Small intestine (tissue), 7 donors: ENCODE measurements around the gene ERG. TPM values are rescaled to one million over a fixed set of nuclear protein-coding genes. Genes with fewer than 3 reads are reported as not detected.
A peak's percentile ranks its signal among the peaks of the same experiment; 100 is the strongest.

Source experiments
- DNase-seq, 2 donors: peaks; one replicate each; pipeline versions ENCODE4 v3.0.0 to v3.0.0-alpha.2; 2013
- FAIRE-seq: peaks from 2 replicates; lab custom pipeline; 2012; peaks lifted over from hg19 to GRCh38; lab: Jason Lieb, UNC
- H3K27ac ChIP-seq, 3 donors: one replicate each; pipeline ENCODE4 v1.5.1; 2013; ENCODE audit warnings: low read length in 2 of 3, mild to moderate bottlenecking in 2 of 3, control low read depth in 1 of 3, inconsistent platforms in 1 of 3, low read depth in 1 of 3, moderate library complexity in 1 of 3
- H3K27me3 ChIP-seq, 3 donors: one replicate each; pipeline ENCODE4 v1.6.1; 2013; ENCODE audit warnings: low read length in 3 of 3, inconsistent platforms in 1 of 3; ENCODE audit not compliant: control insufficient read depth in 3 of 3, insufficient read depth in 3 of 3
- H3K36me3 ChIP-seq, 3 donors: one replicate each; pipeline ENCODE4 v1.6.1; 2013; ENCODE audit warnings: low read length in 3 of 3, inconsistent platforms in 1 of 3, low read depth in 1 of 3, mild to moderate bottlenecking in 1 of 3, moderate library complexity in 1 of 3; ENCODE audit not compliant: control insufficient read depth in 3 of 3, insufficient read depth in 2 of 3
- H3K4me1 ChIP-seq, 3 donors: one replicate each; pipeline ENCODE4 v1.6.1; 2013; ENCODE audit warnings: low read length in 2 of 3, inconsistent platforms in 1 of 3, low read depth in 1 of 3, mild to moderate bottlenecking in 1 of 3, moderate library complexity in 1 of 3; ENCODE audit not compliant: control insufficient read depth in 3 of 3, insufficient read depth in 2 of 3
- H3K4me3 ChIP-seq, 3 donors: one replicate each; pipeline ENCODE4 v1.5.1; 2013; ENCODE audit warnings: low read length in 3 of 3, control low read depth in 1 of 3, inconsistent platforms in 1 of 3, low read depth in 1 of 3, mild to moderate bottlenecking in 1 of 3, moderate library complexity in 1 of 3
- H3K9me3 ChIP-seq, 2 donors: one replicate each; pipeline ENCODE4 v1.6.1; 2013; ENCODE audit warnings: low read depth in 1 of 2, low read length in 1 of 2; ENCODE audit not compliant: control insufficient read depth in 2 of 2, insufficient read depth in 1 of 2
- WGBS, 3 donors: extraction: QIAGEN DNeasy Blood & Tissue Kit; methylation state at CpG; one replicate each; pipeline ENCODE4 v1.1.7; 2013; 5-methylcytosine and 5-hydroxymethylcytosine counted together
- polyA plus RNA-seq, 4 donors: library from polyadenylated mRNA; stranded (reverse) in 3 of 4; unstranded in 1 of 4; fragments of 200-250 nt in 3 of 4; fragments of 120-200 nt in 1 of 4; gene quantifications; one replicate each; pipeline versions ENCODE4 v1.2.1 to v1.2.3, GENCODE V29; 2013
- donor health status: healthy with polysubstance abuse.
- donor health status: control.
- donor health status: control.
- donor health status: Bipolar disorder and iron deficiency.
- donor health status: healthy.

The ERG gene
- polyA plus RNA-seq, 4 donors = 0.22 to 10.8 (median 3.4) TPM

DNA sequence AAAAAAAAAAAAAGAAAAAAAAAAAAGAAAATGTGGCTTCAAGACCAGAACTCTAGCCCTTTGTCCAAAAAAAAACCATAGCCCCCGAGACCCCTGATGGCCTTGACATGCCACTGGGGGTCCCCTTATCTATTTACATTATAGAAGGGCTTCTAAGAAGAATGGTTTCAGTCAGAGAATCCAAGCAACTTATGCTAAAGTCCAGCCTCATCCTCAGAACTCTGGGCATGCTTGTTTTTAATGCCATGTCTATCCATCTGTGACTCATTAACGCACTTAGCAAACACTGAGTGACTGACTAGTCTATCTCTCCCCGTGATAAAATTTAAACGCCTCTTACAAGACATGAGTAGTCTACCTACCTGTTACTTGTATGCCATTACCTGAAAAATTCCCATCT lies 29.3 kb downstream of the ERG start:
- DNase-seq = peak; percentile 9 to 41
- Histone ChIP-seq H3K4me1 (no peaks in the 10 kb centered on the region), H3K27ac (no peak overlapping the region), H3K9me3 (no peaks in the 10 kb centered on the region), H3K4me3 (no peak overlapping the region), H3K27me3 (no peaks in the 10 kb centered on the region), H3K36me3 (no peaks in the 10 kb centered on the region)
- 15 to 52% (median 42%) methylated on average over 4 of the region's 4 CpGs for WGBS, 3 donors
- FAIRE-seq = no peak

DNA sequence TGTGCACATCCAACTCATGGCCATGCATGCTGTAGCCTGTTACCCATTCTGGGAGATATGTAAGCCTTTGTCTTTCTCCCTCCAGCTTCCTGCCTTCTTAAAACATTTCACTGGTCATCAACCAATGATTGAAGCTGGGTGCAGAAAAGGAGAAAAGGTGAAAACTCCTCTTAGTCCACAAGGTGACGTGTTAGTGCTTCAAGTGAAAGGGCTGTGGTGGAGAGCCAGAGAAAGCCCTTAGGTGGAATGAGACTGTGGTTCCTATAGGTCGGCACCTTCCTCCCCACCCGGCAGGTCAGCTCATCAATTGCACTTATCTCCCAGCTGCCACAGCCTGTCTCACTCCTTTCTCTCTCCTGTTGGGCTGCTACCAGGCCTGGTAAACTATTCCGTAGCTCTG lies 30.4 kb downstream of the ERG start:
- Histone ChIP-seq H3K9me3 (no peaks in the 10 kb centered on the region), H3K27ac (no peak overlapping the region), H3K4me3 (no peak overlapping the region), H3K4me1 (no peaks in the 10 kb centered on the region), H3K27me3 (no peaks in the 10 kb centered on the region), H3K36me3 (no peaks in the 10 kb centered on the region)
- FAIRE-seq = no peak
- 66 to 80% (median 74%) methylated on average over 4 of the region's 4 CpGs for WGBS, 3 donors
- DNase-seq = no peak

DNA sequence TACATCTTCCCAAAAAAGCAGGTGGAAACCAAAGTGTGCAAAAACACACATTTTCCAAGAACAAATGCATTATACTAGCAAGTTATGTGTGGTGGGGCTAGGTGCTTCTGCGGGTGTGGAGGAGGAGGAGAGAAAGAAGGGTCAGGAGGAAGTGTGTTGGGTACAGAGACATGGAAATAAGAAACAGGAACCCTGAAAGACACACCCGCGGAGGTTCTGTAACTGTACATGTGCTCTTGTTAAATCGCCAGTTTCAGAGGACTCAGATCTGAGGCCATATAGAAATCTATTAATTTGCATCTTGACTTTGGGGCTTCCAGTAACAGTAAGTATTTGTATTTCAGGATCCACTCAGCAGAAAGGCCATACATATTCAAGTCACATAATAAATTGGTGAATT lies 30.9 kb downstream of the ERG start:
- Histone ChIP-seq H3K36me3 (no peaks in the 10 kb centered on the region), H3K27ac (no peak overlapping the region), H3K27me3 (no peaks in the 10 kb centered on the region), H3K4me1 (no peaks in the 10 kb centered on the region), H3K4me3 (no peak overlapping the region), H3K9me3 (no peaks in the 10 kb centered on the region)
- FAIRE-seq = no peak
- 62 to 94% (median 85%) methylated on average over 4 of the region's 4 CpGs for WGBS, 3 donors
- DNase-seq = no peak

DNA sequence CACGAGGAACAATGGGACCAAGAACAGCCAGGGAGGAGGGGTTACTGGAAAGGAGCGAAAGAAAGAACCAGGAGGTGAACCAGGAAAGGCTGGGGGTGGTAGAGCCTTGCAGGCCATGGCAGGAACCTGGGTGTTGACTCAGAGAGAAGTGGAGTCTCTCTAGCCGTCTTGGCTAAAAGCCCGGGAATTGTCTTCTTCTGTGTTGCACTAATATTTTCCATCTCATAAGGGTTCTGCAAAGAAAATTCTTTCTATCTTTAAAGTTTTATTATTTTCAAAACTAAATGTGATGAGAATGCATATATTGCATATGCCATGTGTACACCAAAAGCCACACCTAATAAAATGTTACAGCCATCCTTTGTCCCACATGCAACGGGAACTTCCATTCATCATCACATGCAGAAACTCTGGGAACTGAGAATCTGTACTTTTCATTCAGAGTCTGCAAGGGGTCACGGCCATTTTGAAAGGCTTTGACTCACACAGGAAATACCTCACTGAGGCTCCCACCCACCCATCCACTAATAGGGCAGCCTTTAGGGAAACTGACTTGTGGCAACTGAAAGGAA lies 38.0 kb downstream of the ERG start:
- H3K4me1 ChIP-seq = no peaks in the 10 kb centered on the region
- no peaks in the 10 kb centered on the region for H3K36me3 ChIP-seq
- FAIRE-seq (no peak), DNase-seq (no peak)
- H3K9me3 ChIP-seq = no peaks in the 10 kb centered on the region
- H3K4me3 ChIP-seq = no peak overlapping the region
- H3K27me3 ChIP-seq = no peaks in the 10 kb centered on the region
- H3K27ac ChIP-seq = no peak overlapping the region
- 70 to 81% (median 75%) methylated on average over 6 of the region's 6 CpGs for WGBS, 3 donors

DNA sequence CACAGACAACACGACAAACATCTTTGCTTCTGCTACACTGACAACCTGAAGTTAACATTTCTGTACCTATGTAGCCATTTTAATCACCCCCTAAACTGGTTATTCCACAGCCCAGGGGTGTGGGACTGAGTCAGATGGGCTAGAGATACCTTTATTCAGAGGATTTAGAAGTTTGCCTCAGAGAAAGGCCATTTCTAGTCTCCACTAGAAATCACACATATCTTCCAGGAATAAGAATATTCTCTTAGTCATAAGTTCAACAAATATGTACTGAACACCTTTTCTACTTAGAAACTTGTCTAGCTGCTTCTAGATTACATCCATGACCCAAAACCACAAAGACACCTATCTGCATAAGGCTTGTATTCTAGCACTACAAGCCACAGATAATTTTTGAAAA lies 38.8 kb downstream of the ERG start:
- DNase-seq (no peak), FAIRE-seq (no peak)
- Histone ChIP-seq H3K27ac (no peak overlapping the region), H3K4me1 (no peaks in the 10 kb centered on the region), H3K36me3 (no peaks in the 10 kb centered on the region), H3K27me3 (no peaks in the 10 kb centered on the region), H3K4me3 (no peak overlapping the region), H3K9me3 (no peaks in the 10 kb centered on the region)
- 81 to 89% (median 87%) methylated on average over 1 of the region's 1 CpG for WGBS, 3 donors

DNA sequence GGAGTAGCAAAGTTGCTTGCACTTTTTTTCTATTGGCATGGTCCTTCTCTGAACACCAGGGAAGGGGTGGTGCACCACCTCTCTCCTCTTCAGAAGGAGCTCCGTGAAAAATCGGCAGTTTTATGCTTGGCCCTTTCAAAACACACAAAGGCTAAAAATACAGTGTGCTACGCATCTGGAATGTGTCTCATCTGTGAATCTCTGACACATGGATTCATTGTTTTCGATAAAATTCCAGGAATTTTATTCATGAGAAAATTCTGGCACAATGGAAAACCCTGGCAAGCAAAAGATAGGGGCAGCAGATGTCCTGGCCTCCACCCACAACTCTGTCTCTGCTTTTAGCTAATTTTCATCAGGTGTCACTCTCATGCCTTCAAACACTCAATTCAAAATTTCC lies 42.9 kb downstream of the ERG start:
- no peak overlapping the region for H3K27ac ChIP-seq
- DNase-seq (no peak), FAIRE-seq (no peak)
- H3K36me3 ChIP-seq = no peaks in the 10 kb centered on the region
- no peaks in the 10 kb centered on the region for H3K4me1 ChIP-seq
- no peaks in the 10 kb centered on the region for H3K9me3 ChIP-seq
- WGBS, 3 donors = 64 to 83% (median 80%) methylated on average over 4 of the region's 4 CpGs
- H3K4me3 ChIP-seq = no peak overlapping the region
- no peaks in the 10 kb centered on the region for H3K27me3 ChIP-seq

DNA sequence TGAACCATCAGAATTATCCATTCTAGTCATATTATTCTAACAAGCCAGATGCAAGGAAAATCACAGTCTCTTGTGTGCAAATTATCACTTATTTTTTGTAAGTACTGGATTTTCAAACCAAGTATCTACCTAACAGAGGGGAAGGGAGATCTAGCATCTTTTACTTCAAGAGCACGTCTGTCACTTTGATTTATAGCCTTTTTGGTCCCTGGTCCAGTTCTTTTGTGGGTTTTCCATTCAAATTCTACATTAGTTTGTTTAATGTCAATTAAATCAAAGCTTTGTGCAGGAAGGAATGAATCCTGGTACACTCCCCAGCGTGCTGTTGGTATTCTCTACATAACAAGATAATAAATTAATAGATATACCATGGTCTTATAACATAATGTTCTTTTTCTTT lies 43.6 kb downstream of the ERG start:
- DNase-seq (no peak), FAIRE-seq (no peak)
- Histone ChIP-seq H3K9me3 (no peaks in the 10 kb centered on the region), H3K4me1 (no peaks in the 10 kb centered on the region), H3K4me3 (no peak overlapping the region), H3K27ac (no peak overlapping the region), H3K36me3 (no peaks in the 10 kb centered on the region), H3K27me3 (no peaks in the 10 kb centered on the region)
- WGBS, 3 donors = 53 to 71% (median 54%) methylated on average over 2 of the region's 2 CpGs

DNA sequence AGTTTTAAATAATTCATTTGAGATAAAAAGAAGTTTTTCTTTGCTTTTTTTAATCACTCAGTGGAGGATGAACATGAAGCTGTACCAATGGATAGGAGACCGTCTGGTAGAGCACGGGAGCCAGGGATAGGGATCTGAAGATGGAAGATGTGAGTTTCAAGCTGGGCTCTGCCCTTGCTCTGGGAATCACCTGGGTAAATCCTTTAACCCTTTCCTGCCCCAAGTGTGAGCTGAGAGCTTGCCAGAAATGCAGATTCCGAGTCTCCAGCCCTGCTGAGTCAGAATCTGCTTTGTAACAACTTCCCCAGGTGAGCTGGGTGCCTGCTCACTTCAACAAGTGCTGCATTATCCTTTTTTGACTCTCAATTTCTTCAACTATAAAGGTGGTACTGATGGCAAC lies 44.1 kb downstream of the ERG start:
- whole genome bisulfite sequencing, 3 donors = 22 to 60% (median 30%) methylated on average over 3 of the region's 3 CpGs

DNA sequence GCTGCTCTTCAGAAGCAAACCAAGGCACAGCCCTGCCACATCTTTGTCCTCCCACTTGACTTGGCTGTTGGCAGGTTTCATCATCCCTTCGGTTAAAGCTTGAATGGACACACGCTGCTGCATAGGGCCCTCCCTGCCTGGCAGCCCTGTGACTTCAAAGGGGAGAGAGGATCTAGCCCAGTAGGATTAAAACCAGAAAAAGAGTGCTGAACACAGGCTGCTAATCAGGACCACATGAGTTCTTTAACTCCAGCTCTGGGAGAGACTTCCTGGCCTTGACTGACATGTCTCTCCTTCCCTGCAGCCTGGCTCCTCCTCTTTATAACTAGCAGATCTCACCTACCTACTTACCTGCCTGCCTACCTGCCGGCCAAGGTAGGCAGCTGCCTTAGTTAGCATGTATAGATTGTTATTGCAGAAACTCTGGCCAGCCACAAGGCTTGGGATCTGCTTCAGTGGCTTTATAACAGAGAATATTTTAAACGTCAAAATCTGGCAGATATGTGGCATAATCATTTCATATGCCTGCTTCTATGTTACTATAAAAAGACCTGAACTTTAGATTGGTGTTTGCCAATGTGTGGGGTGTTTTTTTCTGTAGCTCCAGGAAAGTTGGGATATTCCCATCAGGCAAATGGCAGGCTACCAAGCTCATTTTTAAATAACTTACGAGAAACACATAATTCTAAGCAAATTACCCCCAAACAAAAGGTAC lies 49.4 kb downstream of the ERG start:
- H3K36me3 ChIP-seq = no peaks in the 10 kb centered on the region
- H3K4me3 ChIP-seq = no peak overlapping the region
- DNase-seq = no peak
- no peaks in the 10 kb centered on the region for H3K27me3 ChIP-seq
- WGBS, 3 donors = 51 to 57% (median 56%) methylated on average over 5 of the region's 5 CpGs
- no peak overlapping the region for H3K27ac ChIP-seq
- no peaks in the 10 kb centered on the region for H3K4me1 ChIP-seq
- FAIRE-seq = no peak
- H3K9me3 ChIP-seq = no peaks in the 10 kb centered on the region

More for the DNA sequence above, 44.1 kb downstream of the ERG start:
- Histone ChIP-seq H3K36me3 (no peaks in the 10 kb centered on the region), H3K4me1 (no peaks in the 10 kb centered on the region), H3K27me3 (no peaks in the 10 kb centered on the region), H3K9me3 (no peaks in the 10 kb centered on the region), H3K4me3 (no peak overlapping the region), H3K27ac (no peak overlapping the region)
- DNase-seq (no peak), FAIRE-seq (no peak)
